Keratinocyte (primary cell): ENCODE data around the gene RXRA. TPM values are rescaled to one million over a fixed set of nuclear protein-coding genes. Genes with fewer than 3 reads are reported as not detected.

ENCODE experiments used
- DNase-seq: peaks from one replicate; pipeline ENCODE4 v3.0.0-alpha.2; 2011; ENCODE audit warnings: low read depth, missing footprints, low spot score
- FAIRE-seq: peaks from 2 replicates; lab custom pipeline; 2011; peaks lifted over from hg19 to GRCh38; lab: Jason Lieb, UNC
- H2AFZ ChIP-seq: 2 replicates; pipeline ENCODE4 v1.6.0; 2012; ENCODE audit warnings: low read length, control low read depth, inconsistent platforms; ENCODE audit not compliant: control insufficient read depth
- H3K27ac ChIP-seq: 2 replicates; pipeline ENCODE4 v1.5.1; 2011; ENCODE audit warnings: low read length; ENCODE audit not compliant: control insufficient read depth, insufficient read depth
- H3K27me3 ChIP-seq: 3 replicates; pipeline ENCODE4 v1.6.0; 2011; ENCODE audit warnings: low read length; ENCODE audit not compliant: control insufficient read depth, insufficient read depth; ENCODE audit errors: extremely low read depth
- H3K36me3 ChIP-seq, 2 experiments: 2 replicates in 1 of 2; 3 replicates in 1 of 2; pipeline ENCODE4 v1.5.1; 2011; ENCODE audit warnings: low read length in 2 of 2, mild to moderate bottlenecking in 1 of 2; ENCODE audit not compliant: control insufficient read depth in 2 of 2, insufficient read depth in 2 of 2; ENCODE audit errors: extremely low read depth in 1 of 2
- H3K4me1 ChIP-seq: 3 replicates; pipeline ENCODE4 v1.5.1; 2011; ENCODE audit warnings: low read length; ENCODE audit not compliant: control insufficient read depth, insufficient read depth; ENCODE audit errors: extremely low read depth
- H3K4me2 ChIP-seq: 3 replicates; pipeline ENCODE4 v1.6.0; 2011; ENCODE audit warnings: low read depth, low read length; ENCODE audit not compliant: control insufficient read depth, insufficient read depth; ENCODE audit errors: extremely low read depth
- H3K4me3 ChIP-seq, 3 experiments: fragments of 200-600 bp in 1 of 3; sonication (generic) in 1 of 3; 2 replicates in 2 of 3; 3 replicates in 1 of 3; pipeline ENCODE4 v1.5.1; 2011 to 2016; ENCODE audit warnings: low read length in 3 of 3, mild to moderate bottlenecking in 3 of 3, control low read depth in 2 of 3, inconsistent platforms in 1 of 3, low read depth in 1 of 3, mixed read lengths in 1 of 3, mixed run types in 1 of 3, moderate library complexity in 1 of 3; ENCODE audit not compliant: control insufficient read depth in 2 of 3, insufficient read depth in 2 of 3; ENCODE audit errors: extremely low read depth in 1 of 3
- H3K79me2 ChIP-seq: 2 replicates; pipeline ENCODE4 v1.6.0; 2012; ENCODE audit warnings: low read length; ENCODE audit not compliant: control insufficient read depth, insufficient read depth
- H3K9ac ChIP-seq: 3 replicates; pipeline ENCODE4 v1.6.0; 2011; ENCODE audit warnings: low read length; ENCODE audit not compliant: control insufficient read depth, insufficient read depth; ENCODE audit errors: extremely low read depth
- H3K9me1 ChIP-seq: 3 replicates; pipeline ENCODE4 v1.6.0; 2011; ENCODE audit warnings: low read length; ENCODE audit not compliant: control insufficient read depth, insufficient read depth; ENCODE audit errors: extremely low read depth
- H3K9me3 ChIP-seq: 2 replicates; pipeline ENCODE4 v1.5.1; 2012; ENCODE audit warnings: low read depth, low read length; ENCODE audit not compliant: control insufficient read depth
- H4K20me1 ChIP-seq: 3 replicates; pipeline ENCODE4 v1.6.0; 2011; ENCODE audit warnings: low read length; ENCODE audit not compliant: control insufficient read depth, insufficient read depth; ENCODE audit errors: extremely low read depth
- EZH2 ChIP-seq: IDR thresholded peaks from one replicate; pipeline ENCODE4 v1.6.1; 2012; ENCODE audit warnings: inconsistent platforms, mild to moderate bottlenecking, low read length, moderate library complexity
- dilution Hi-C: fragments of 300-500 bp; cut with MboI; formaldehyde crosslinking; loops from one replicate; pipeline ENCODE4 v1.7.0; 2020; ENCODE audit warnings: low sequenced_read_pairs; ENCODE audit not compliant: extremely low pct_ligation_motif_present
- polyA plus RNA-seq, 5 experiments: library from polyadenylated mRNA; depleted of rRNA in 3 of 5; stranded (reverse) in 3 of 5; stranded (forward) in 1 of 5; unstranded in 1 of 5; fragments of >200 nt; gene quantifications; 1 replicate in 1 of 5; 2 replicates in 3 of 5; 3 replicates in 1 of 5; pipeline versions ENCODE4 v1.2.1 to v1.2.3, GENCODE V29; 2011 to 2012; ENCODE audit warnings: missing spikeins in 2 of 5, low read depth in 1 of 5, low replicate concordance in 1 of 5
- TF ChIP-seq, protein P1 (sequence below), 3 experiments: IDR thresholded peaks in 1 of 3; conservative IDR thresholded peaks in 1 of 3; optimal IDR thresholded peaks in 1 of 3; 2 replicates in 2 of 3; 3 replicates in 1 of 3; pipeline versions ENCODE3 to v1.5.1; 2011; ENCODE audit warnings: low read length in 3 of 3, mild to moderate bottlenecking in 3 of 3, moderate library complexity in 2 of 3, control low read depth in 1 of 3, inconsistent platforms in 1 of 3; ENCODE audit not compliant: insufficient read depth in 2 of 3; ENCODE audit errors: extremely low read depth in 1 of 3

RXRA gene
- polyA plus RNA-seq, 1 donor (not counting 4 experiments of a cell fraction or from before 2014, with no cell fraction given): 9.7 TPM

DNA sequence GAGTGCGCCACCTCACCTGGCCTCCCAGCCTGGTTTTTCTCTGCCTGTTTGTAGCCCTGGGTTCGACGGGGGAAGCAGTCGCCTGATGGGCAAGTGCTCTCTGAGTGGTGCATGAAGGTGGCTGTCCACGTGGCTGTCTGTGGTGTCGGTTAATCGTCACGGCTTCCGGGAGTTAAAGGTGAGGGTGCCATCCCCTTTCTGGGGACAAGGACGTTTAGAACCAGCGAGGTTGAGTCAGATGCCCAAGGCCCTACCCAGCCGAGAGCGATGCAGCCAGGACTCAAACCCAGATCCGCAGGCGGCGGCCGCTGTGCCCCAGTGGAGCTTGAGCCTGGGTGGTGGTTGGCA is 47.7 kb downstream of the RXRA start:
- no peak overlapping the region for H2AFZ ChIP-seq

DNA sequence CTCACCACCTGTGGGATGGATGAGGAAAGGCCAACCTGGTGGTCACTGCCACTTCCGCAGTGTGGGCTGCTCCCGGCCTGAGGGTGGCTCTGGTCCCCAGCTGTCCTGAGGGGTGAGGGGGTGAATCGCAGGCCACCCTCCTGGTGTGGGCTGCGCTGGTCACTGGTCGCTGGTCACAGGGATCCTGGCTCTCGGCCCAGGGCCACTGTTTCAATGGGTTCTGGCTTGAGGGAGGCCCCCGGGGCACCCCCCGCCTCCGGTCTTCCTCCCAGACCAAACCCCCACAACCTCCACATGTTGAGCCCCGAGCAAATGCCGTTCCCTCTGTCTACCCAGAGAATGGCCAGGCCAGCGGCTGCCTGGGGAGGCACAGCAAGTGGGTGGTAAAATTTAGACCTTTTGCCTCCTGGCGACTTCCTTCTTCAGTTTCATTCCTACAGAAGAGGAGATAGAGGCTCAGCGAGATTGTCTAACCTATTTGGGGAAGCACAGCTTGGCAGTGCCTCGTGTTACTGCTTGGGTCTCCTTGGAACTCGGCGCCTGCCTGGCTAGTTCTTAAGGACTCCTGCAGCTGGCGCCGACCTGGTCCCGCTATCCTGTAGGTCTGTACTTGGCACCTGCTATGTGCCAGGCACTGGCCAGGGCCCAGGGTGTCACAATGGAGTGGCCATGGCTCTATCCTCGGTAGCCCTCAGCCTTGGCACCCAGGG is 48.2 kb downstream of the RXRA start:
- Histone ChIP-seq H3K27ac (peak overlapping the region; percentile 74), H3K79me2 (peaks cover 82% of the 10 kb centered on the region), H3K4me2 (peak overlapping the region; percentile 58), H3K9me3 (no peaks in the 10 kb centered on the region), H4K20me1 (no peaks in the 10 kb centered on the region), H3K9me1 (no peaks in the 10 kb centered on the region), H3K4me1 (peaks cover 93% of the 10 kb centered on the region), H3K9ac (peak overlapping the region; percentile 70), H3K36me3 (no peaks in the 10 kb centered on the region), H3K4me3 (no peak overlapping the region), H2AFZ (no peak overlapping the region), H3K27me3 (no peaks in the 10 kb centered on the region)
- TF ChIP-seq, protein P1, sequence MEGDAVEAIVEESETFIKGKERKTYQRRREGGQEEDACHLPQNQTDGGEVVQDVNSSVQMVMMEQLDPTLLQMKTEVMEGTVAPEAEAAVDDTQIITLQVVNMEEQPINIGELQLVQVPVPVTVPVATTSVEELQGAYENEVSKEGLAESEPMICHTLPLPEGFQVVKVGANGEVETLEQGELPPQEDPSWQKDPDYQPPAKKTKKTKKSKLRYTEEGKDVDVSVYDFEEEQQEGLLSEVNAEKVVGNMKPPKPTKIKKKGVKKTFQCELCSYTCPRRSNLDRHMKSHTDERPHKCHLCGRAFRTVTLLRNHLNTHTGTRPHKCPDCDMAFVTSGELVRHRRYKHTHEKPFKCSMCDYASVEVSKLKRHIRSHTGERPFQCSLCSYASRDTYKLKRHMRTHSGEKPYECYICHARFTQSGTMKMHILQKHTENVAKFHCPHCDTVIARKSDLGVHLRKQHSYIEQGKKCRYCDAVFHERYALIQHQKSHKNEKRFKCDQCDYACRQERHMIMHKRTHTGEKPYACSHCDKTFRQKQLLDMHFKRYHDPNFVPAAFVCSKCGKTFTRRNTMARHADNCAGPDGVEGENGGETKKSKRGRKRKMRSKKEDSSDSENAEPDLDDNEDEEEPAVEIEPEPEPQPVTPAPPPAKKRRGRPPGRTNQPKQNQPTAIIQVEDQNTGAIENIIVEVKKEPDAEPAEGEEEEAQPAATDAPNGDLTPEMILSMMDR (optimal IDR thresholded peaks at IDR 0.05 in 1 of 3, IDR thresholded peaks at IDR 0.05 in 1 of 3, conservative IDR thresholded peaks at IDR 0.05 in 1 of 3; ENCODE audit: extremely low read depth in 1 of 3, insufficient read depth in 2 of 3, low read length in 3 of 3): no peak
- no peak for TF ChIP-seq EZH2
- FAIRE-seq (no peak), DNase-seq (no peak)
- dilution Hi-C loops: no loop called here

More for the DNA sequence above, 47.7 kb downstream of the RXRA start:
- H3K36me3 ChIP-seq: no peaks in the 10 kb centered on the region
- FAIRE-seq (no peak), DNase-seq (no peak)
- no peaks in the 10 kb centered on the region for H3K9me3 ChIP-seq
- H3K27me3 ChIP-seq: no peaks in the 10 kb centered on the region
- dilution Hi-C loops: no loop called here
- no peak overlapping the region for H3K27ac ChIP-seq
- H3K9me1 ChIP-seq: no peaks in the 10 kb centered on the region
- peaks cover 80% of the 10 kb centered on the region for H3K79me2 ChIP-seq
- no peak overlapping the region for H3K4me3 ChIP-seq
- H3K4me2 ChIP-seq: no peak overlapping the region
- TF ChIP-seq EZH2: no peak
- TF ChIP-seq, protein P1 (optimal IDR thresholded peaks at IDR 0.05 in 1 of 3, IDR thresholded peaks at IDR 0.05 in 1 of 3, conservative IDR thresholded peaks at IDR 0.05 in 1 of 3; ENCODE audit: extremely low read depth in 1 of 3, insufficient read depth in 2 of 3, low read length in 3 of 3): no peak
- H4K20me1 ChIP-seq: no peaks in the 10 kb centered on the region
- H3K4me1 ChIP-seq: peaks cover 89% of the 10 kb centered on the region
- H3K9ac ChIP-seq: no peak overlapping the region
